Putamen (tissue), 1 donor: ENCODE measurements around the gene PGAM2.
"Not testable (repeated sequence)": the region's sequence is repeated elsewhere in the genome, so short reads cannot be mapped to it uniquely, and the experiment has no call there.

Source experiments
- DNase-seq: peaks from one replicate; pipeline ENCODE4 v3.0.0-alpha.2; 2016; ENCODE audit warnings: low spot score

The PGAM2 gene

DNA sequence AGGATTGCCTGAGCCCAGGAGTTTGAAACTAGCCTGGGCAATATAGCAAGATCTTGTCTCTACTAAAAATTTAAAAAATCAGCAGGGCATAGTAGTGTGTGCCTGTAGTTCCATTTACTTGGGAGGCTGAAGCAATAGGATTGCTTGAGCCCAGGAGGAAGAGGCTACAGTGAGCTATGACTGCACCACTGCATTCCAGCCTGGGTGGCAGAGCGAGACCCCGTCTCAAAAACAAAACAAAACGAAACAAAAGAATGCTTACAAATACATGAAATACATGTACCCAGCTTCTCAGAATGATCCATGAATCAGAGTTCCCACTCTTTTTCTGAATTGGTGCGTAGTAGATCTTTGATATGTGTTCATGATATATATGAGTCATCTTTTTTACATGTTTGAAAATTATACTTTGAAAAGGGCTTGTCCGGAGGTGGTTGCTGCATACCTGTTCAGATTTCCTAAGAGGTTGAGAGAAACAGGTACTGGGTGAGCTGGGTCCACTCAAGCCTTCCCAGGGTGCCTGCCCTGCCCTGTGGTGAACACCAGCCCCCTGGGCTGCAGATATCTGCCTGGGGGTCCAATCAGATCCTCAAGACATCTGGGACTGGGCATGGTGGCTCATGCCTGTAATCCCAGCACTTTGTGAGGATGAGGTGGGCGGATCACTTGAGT is 42.4 kb downstream of the PGAM2 start:
- not testable (repeated sequence) for DNase-seq

DNA sequence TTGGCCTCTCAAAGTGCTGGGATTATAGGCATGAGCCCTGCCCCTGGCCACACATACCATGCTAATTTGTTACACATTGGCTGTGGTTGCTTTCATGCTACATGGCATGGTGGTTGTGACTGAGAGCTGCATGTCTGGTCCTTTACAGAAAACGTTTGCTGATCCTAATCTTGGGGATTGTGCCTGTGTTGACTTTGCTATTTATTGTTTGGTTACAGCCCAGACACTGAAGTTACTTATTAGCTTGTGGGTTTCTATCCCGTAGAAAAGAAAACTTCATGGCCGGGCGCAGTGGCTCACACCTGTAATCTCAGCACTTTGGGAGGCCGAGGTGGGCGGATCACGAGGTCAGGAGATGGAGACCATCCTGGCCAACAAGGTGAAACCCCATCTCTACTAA is 43.3 kb downstream of the PGAM2 start:
- DNase-seq = not testable (repeated sequence)

- DNase-seq = not testable (repeated sequence)
These were observed 45.5 kb downstream of the PGAM2 start for GRCh38 chr7:44019825-44020224.

- peak; percentile 98 for DNase-seq
These were observed 46.2 kb downstream of the PGAM2 start for GRCh38 chr7:44018857-44019807.

DNA sequence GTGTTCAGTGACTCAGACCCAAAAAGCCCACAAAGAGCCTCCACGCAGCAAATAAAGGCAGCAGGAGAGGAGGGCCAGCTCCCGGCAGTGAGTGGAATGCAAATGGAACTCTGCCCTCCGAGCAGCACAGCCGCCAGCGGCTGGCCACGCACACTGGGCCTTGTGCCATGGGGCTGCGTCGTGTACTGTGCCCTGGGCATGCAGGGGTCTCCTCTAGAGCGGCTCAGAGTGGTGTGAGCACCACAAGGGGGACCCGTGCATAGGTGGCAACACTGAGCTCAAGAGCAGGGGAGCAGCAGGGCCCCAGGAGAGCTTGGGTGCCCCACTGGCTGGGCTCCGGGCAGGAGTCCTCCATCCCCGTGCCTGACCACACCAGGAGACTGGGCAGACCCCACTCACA is 50.3 kb downstream of the PGAM2 start:
- DNase-seq = not testable (repeated sequence)
